Fibroblast of villous mesenchyme (primary cell): Measurements from ENCODE around the gene IL1RL1. TPM values are rescaled to one million over a fixed set of nuclear protein-coding genes. Genes with fewer than 3 reads are reported as not detected.

ENCODE experiments used
- DNase-seq: peaks from one replicate; pipeline ENCODE4 v3.0.0-alpha.2; 2010; ENCODE audit warnings: low read depth
- H3K4me3 ChIP-seq: 2 replicates; pipeline ENCODE4 v1.5.1; 2011; ENCODE audit warnings: low read depth, mild to moderate bottlenecking, low read length
- CTCF ChIP-seq: IDR thresholded peaks from 2 replicates; pipeline ENCODE4 v1.5.1; 2012; ENCODE audit warnings: low read depth, mild to moderate bottlenecking, low read length; ENCODE audit not compliant: insufficient read depth
- total RNA-seq: library from RNA; depleted of rRNA; stranded (reverse); fragments of >200 nt; gene quantifications from 2 replicates; pipeline ENCODE4 v1.2.3, GENCODE V29; 2012

The IL1RL1 gene
- total RNA-seq, 1 donor = 1.3 TPM

DNA sequence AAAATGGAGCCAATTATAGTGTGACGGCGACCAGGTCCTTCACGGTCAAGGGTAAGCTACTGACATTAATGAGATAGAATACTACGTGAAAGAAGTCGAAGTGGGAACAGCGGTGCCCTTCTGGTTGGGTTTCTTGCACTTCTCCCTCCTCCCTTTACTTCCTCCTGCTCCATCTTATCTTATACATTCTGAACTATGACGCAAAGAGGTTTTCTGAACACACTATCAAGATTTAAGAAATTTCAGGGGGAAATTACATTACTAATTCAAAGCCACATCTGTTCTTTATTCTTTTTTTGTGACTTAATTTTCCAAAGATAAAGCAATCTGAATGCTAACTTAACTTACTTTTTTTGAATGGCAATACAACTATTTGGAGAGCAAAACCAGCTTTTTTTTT, 29.4 kb downstream of the IL1RL1 start:
- TF ChIP-seq CTCF = no peak
- H3K4me3 ChIP-seq = no peak overlapping the region
- DNase-seq = no peak

DNA sequence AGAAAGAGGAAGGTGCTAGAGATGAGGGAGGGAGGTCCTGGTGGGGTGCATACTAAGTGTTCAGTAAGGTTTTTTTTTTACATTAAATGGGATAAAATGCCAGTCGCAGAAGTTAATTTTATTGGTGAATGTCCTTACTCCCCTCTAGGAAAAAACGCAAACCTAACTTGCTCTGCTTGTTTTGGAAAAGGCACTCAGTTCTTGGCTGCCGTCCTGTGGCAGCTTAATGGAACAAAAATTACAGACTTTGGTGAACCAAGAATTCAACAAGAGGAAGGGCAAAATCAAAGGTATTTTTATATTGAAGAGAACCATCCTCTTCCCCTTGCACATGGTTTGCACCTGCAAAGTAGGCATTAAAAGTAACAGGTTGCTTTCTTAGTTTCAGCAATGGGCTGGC, 31.5 kb downstream of the IL1RL1 start:
- H3K4me3 ChIP-seq = no peak overlapping the region
- TF ChIP-seq CTCF = peak; percentile 28
- DNase-seq = peak; percentile 24

- no peak for TF ChIP-seq CTCF
- no peak overlapping the region for H3K4me3 ChIP-seq
- DNase-seq = no peak
Measured at GRCh38 chr2:102344397-102344796, 33.0 kb downstream of the IL1RL1 start.

DNA sequence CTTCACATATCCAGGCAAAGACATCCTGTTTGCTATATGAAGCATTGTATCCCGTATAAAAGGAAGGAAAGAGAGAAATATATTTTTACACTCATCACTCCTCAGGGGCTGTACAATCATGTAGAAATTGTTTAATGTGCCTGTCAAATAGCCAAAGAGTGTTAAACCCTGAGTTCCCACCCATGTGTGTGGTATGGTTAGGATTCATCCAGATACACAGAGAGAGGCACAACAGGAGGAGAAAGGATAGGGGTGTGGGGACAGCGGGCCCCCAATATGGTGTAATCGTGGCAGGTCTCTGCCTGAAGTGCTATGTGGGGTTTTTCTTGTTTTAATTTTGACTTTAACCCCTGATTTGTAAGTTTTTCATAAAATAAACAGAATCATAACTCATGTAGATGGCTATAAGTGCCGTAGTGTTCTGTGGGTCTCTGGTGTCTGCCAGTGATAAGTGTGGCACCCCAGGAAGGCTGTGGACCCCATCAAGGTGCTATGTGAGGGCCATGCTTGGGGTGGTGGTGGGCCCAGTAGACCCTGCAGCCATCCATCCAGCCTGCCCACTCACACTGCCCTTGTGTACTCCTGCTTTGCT, 34.1 kb downstream of the IL1RL1 start:
- no peak for DNase-seq
- TF ChIP-seq CTCF = no peak
- H3K4me3 ChIP-seq = no peak overlapping the region

GRCh38 chr2:102346381-102347130, 35.2 kb downstream of the IL1RL1 start:
- H3K4me3 ChIP-seq = no peak overlapping the region
- DNase-seq = no peak
- TF ChIP-seq CTCF = no peak

DNA sequence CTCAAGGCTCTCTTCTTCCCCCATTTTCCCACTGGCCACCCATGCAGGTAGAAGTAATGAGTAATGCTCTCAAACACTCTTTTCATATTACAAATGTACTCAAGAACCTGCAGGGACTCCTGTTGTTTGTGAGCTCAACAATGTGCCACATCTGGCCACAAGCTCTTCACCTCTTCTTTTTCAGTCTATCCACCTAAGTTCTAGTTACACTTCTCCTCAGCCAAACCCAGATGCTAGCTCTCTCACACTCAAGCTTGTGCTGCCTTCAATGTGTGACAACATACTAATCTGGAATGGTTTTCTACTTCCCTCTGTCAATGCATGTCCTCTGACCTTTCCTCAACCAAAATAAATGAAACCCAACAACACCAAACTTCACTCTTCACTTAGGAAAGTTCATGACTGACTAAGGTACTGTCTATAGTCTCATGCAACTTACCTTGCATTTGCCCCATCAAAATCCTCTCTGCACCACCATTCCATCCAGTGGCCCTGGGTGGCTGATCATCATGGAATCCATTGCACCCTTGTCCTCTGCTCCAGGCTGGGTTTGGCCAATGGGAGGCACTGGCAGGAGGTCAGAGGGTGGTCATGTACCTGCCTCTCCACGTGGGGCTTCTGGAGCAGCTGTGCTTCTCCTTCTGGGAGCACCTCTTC, 38.9 kb downstream of the IL1RL1 start:
- no peak overlapping the region for H3K4me3 ChIP-seq
- DNase-seq = no peak
- TF ChIP-seq CTCF = no peak
